Gastrocnemius medialis (tissue), 4 donors: ENCODE measurements around the gene ZFYVE16. TPM values are rescaled to one million over a fixed set of nuclear protein-coding genes. Genes with fewer than 3 reads are reported as not detected.

Experiments
- ATAC-seq, 2 donors: fragments of 150-250 bp; one replicate each; pipeline ENCODE4 v1.9.1; 2016
- DNase-seq, 2 donors: peaks; one replicate each; pipeline ENCODE4 v3.0.0-alpha.2; 2019
- H3K27ac ChIP-seq, 4 donors: fragments of 200-600 bp; sonication (generic); 1 replicate in 1 of 4; 2 replicates in 3 of 4; pipeline ENCODE4 v1.5.1; 2016 to 2018; ENCODE audit warnings: mild to moderate bottlenecking in 2 of 4, moderate library complexity in 1 of 4
- H3K27me3 ChIP-seq, 3 donors: fragments of 200-600 bp; sonication (generic) in 2 of 3; 1 replicate in 1 of 3; 2 replicates in 2 of 3; pipeline versions ENCODE4 v1.5.1 to v1.6.0; 2016 to 2019; ENCODE audit warnings: mild to moderate bottlenecking in 1 of 3, moderate library complexity in 1 of 3
- H3K36me3 ChIP-seq, 2 donors: fragments of 200-600 bp; sonication (generic) in 1 of 2; one replicate each; pipeline ENCODE4 v1.5.1; 2017 to 2018
- H3K4me1 ChIP-seq, 2 donors: fragments of 200-600 bp; sonication (generic) in 1 of 2; one replicate each; pipeline ENCODE4 v1.5.1; 2016 to 2017; ENCODE audit warnings: mild to moderate bottlenecking in 2 of 2
- H3K4me3 ChIP-seq, 4 donors: fragments of 200-600 bp; sonication (generic) in 3 of 4; 1 replicate in 1 of 4; 2 replicates in 3 of 4; pipeline ENCODE4 v1.5.1; 2016 to 2019; ENCODE audit warnings: mild to moderate bottlenecking in 2 of 4
- H3K9me3 ChIP-seq, 3 donors: fragments of 200-600 bp; sonication (generic) in 2 of 3; 1 replicate in 1 of 3; 2 replicates in 2 of 3; pipeline ENCODE4 v1.5.1; 2016 to 2019
- POLR2A ChIP-seq, 2 donors: fragments of 450-650 bp; IDR thresholded peaks; one replicate each; pipeline ENCODE4 v1.6.1; 2017; ENCODE audit warnings: antibody characterized with exemption in 2 of 2, mild to moderate bottlenecking in 2 of 2, moderate library complexity in 2 of 2
- in situ Hi-C, 4 donors: fragments of 200-750 bp; cut with MboI; loops; one replicate each; pipeline versions ENCODE4 v1.15.0 to v1.8.0; 2017; ENCODE audit warnings: low sequenced_read_pairs in 4 of 4
- intact Hi-C: fragments of 100-400 bp; cut with DNase I; formaldehyde crosslinking; loops from one replicate; pipeline ENCODE4 v1.15.1; 2023; ENCODE audit warnings: low total_unique reads
- total RNA-seq, 4 donors: library from RNA; depleted of rRNA; stranded (reverse); fragments of >200 nt; gene quantifications; one replicate each; pipeline versions ENCODE4 v1.1.0 to v1.2.3, GENCODE V29; 2016
- TF ChIP-seq, protein P1 (sequence below), 5 experiments: fragments of 450-650 bp in 3 of 5; fragments of 200-600 bp in 2 of 5; sonication (generic) in 2 of 5; IDR thresholded peaks in 4 of 5; conservative IDR thresholded peaks in 1 of 5; 1 replicate in 4 of 5; 2 replicates in 1 of 5; pipeline ENCODE4 v1.5.1; 2016 to 2019; ENCODE audit warnings: antibody characterized with exemption in 5 of 5, mild to moderate bottlenecking in 3 of 5, moderate library complexity in 3 of 5

The ZFYVE16 gene
- total RNA-seq, 4 donors from 2014 or later: 9.7 to 19.1 (median 12.4) TPM

DNA sequence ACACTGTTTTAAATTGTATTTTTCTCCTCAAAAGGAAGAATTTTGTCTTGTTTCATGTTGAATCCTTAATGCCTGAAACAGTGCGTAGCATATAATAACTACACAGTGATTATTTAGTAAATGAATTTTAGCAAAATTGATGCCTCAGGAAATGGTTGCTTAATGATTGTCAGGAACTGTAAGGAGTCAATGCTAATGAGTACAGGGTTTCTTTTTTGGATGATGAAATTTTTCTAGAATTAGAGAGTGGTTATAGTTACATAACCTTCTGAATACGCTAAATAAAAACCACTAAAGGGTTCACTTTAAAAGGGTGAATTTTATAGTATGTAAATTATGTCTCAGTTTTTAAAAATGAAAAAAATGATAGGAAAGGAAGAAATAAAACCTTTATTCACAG lies 94.9 kb downstream of the ZFYVE16 start:
- intact Hi-C loops (no loop called here), in situ Hi-C loops (no loop called here)
- H3K9me3 ChIP-seq: no peaks in the 10 kb centered on the region
- H3K27ac ChIP-seq: no peak overlapping the region
- ATAC-seq: no peak
- no peaks in the 10 kb centered on the region for H3K27me3 ChIP-seq
- no peaks in the 10 kb centered on the region for H3K36me3 ChIP-seq
- DNase-seq: no peak
- no peaks in the 10 kb centered on the region for H3K4me1 ChIP-seq
- TF ChIP-seq POLR2A (IDR thresholded peaks at IDR 0.05): no peak
- H3K4me3 ChIP-seq: no peak overlapping the region

DNA sequence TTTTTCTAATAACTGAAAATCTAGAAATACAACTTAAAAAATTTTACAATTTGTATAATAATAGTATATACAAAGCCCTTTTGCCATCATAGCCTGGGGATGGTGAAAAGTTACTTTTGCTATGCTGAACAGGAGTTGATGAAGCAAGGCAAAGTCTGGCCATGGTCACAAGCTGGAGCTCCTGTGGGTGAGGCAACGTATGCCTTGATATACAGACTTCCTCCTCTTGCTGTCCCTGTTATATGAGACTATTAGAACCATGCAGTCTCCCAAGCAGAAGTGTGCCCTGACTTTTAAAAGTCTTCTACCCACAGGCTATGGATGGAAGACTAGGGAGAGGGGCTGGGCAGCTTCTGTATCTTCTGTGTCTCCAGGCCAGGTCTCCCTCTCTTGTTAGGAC lies 95.8 kb downstream of the ZFYVE16 start:
- Histone ChIP-seq H3K4me1 (no peaks in the 10 kb centered on the region), H3K36me3 (no peaks in the 10 kb centered on the region), H3K27me3 (no peaks in the 10 kb centered on the region), H3K27ac (no peak overlapping the region), H3K4me3 (no peak overlapping the region), H3K9me3 (no peaks in the 10 kb centered on the region)
- in situ Hi-C loops (no loop called here), intact Hi-C loops (no loop called here)
- TF ChIP-seq POLR2A (IDR thresholded peaks at IDR 0.05): no peak
- TF ChIP-seq, protein P1, sequence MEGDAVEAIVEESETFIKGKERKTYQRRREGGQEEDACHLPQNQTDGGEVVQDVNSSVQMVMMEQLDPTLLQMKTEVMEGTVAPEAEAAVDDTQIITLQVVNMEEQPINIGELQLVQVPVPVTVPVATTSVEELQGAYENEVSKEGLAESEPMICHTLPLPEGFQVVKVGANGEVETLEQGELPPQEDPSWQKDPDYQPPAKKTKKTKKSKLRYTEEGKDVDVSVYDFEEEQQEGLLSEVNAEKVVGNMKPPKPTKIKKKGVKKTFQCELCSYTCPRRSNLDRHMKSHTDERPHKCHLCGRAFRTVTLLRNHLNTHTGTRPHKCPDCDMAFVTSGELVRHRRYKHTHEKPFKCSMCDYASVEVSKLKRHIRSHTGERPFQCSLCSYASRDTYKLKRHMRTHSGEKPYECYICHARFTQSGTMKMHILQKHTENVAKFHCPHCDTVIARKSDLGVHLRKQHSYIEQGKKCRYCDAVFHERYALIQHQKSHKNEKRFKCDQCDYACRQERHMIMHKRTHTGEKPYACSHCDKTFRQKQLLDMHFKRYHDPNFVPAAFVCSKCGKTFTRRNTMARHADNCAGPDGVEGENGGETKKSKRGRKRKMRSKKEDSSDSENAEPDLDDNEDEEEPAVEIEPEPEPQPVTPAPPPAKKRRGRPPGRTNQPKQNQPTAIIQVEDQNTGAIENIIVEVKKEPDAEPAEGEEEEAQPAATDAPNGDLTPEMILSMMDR (IDR thresholded peaks at IDR 0.05 in 4 of 5, conservative IDR thresholded peaks at IDR 0.05 in 1 of 5): no peak
- no peak for DNase-seq
- no peak for ATAC-seq

DNA sequence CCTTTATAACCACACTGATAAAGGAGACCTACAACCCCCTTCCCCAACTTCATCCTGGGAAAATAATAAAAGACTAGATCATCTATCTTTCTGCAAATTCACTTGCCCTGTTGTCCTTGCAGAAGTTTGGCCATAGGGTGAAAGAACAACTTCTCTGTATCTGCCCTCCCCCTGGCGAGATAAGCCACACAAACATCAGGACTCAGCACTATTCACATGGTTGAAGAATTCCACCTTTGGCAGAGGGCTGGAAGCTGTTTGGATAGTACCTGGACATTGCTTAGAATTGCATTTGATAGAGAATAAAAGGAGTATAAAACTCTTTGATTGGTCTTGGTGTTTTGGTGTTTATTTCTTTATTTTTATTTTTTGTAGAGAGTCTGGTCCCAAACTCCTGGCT lies 97.0 kb downstream of the ZFYVE16 start:
- Histone ChIP-seq H3K4me1 (no peaks in the 10 kb centered on the region), H3K27me3 (no peaks in the 10 kb centered on the region), H3K9me3 (no peaks in the 10 kb centered on the region), H3K27ac (no peak overlapping the region), H3K36me3 (no peaks in the 10 kb centered on the region), H3K4me3 (no peak overlapping the region)
- in situ Hi-C loops (no loop called here), intact Hi-C loops (no loop called here)
- ATAC-seq: no peak
- no peak for DNase-seq
- no peak for TF ChIP-seq POLR2A (IDR thresholded peaks at IDR 0.05)
- TF ChIP-seq, protein P1 (IDR thresholded peaks at IDR 0.05 in 4 of 5, conservative IDR thresholded peaks at IDR 0.05 in 1 of 5): no peak

DNA sequence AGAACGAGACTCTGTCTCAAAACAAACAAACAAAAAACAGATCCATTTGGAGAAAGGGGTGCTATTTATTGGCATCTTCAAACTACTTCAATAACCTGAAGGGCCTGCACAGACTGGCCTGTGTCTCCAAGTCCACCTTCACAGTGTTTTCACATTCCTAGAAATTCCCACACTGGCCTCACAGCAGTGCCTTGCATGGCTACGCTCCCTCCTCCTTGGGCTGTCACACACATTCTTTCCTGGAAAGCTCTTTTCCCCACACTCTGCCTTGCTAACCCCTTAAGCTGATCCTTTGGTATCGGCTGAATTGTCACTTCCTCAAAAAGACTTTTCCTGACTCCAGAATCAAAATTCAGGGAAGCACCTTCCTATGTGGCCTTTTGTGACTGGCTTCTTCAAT lies 99.8 kb downstream of the ZFYVE16 start:
- DNase-seq (no peak), ATAC-seq (no peak)
- Histone ChIP-seq H3K36me3 (no peaks in the 10 kb centered on the region), H3K4me3 (no peak overlapping the region), H3K4me1 (no peaks in the 10 kb centered on the region), H3K27ac (no peak overlapping the region), H3K9me3 (no peaks in the 10 kb centered on the region), H3K27me3 (no peaks in the 10 kb centered on the region)
- TF ChIP-seq, protein P1 (IDR thresholded peaks at IDR 0.05 in 4 of 5, conservative IDR thresholded peaks at IDR 0.05 in 1 of 5): no peak
- TF ChIP-seq POLR2A (IDR thresholded peaks at IDR 0.05): no peak
- in situ Hi-C loops (no loop called here), intact Hi-C loops (no loop called here)

DNA sequence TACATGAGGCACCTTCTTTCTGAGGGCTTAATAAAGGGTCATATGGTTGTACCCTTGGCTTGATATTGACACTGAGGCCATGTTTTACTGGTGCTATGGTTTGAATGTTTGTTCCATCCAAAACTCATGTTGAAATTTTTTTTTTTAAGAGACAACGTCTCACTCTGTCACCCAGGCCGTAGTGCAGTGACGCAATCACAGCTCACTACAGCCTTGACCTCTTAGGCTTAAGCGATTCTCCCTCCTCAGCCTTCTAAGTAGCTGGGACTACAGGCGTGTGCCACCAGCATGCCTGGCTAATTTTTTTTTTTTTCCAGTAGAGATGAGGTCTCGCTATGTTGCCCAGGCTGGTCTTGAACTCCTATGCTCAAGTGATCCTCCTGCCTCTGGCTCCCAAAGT lies 101.0 kb downstream of the ZFYVE16 start:
- in situ Hi-C loops: no loop called here
- DNase-seq: no peak
- H3K4me3 ChIP-seq: no peak overlapping the region
- H3K36me3 ChIP-seq: no peaks in the 10 kb centered on the region
- intact Hi-C loops: no loop called here
- H3K4me1 ChIP-seq: no peaks in the 10 kb centered on the region
- no peak for ATAC-seq
- no peaks in the 10 kb centered on the region for H3K9me3 ChIP-seq
- no peaks in the 10 kb centered on the region for H3K27me3 ChIP-seq
- TF ChIP-seq, protein P1 (IDR thresholded peaks at IDR 0.05 in 4 of 5, conservative IDR thresholded peaks at IDR 0.05 in 1 of 5): no peak
- TF ChIP-seq POLR2A (IDR thresholded peaks at IDR 0.05): no peak
- H3K27ac ChIP-seq: no peak overlapping the region
